K562 (cell line): ENCODE results near the gene UBXN11. TPM values are rescaled to one million over a fixed set of nuclear protein-coding genes. Genes with fewer than 3 reads are reported as not detected.

Experiments used
- ATF7 ChIP-seq: fragments of 450-650 bp; IDR thresholded peaks from 2 replicates; pipeline ENCODE4 v1.7.1; 2014; ENCODE audit warnings: mild to moderate bottlenecking, moderate library complexity
- CBX2 ChIP-seq: fragments of 200-600 bp; sonication (generic); IDR thresholded peaks from one replicate; pipeline ENCODE4 v1.6.1; 2012; ENCODE audit warnings: mild to moderate bottlenecking, low read length, inconsistent platforms; ENCODE audit not compliant: insufficient read depth, poor library complexity, severe bottlenecking
- DMBX1 ChIP-seq: fragments of 250-450 bp; sonication (Bioruptor Pico); IDR thresholded peaks from 2 replicates; pipeline ENCODE4 v1.8.0; 2022; ENCODE audit warnings: inconsistent platforms, mild to moderate bottlenecking, moderate library complexity, borderline replicate concordance
- FOXJ3 ChIP-seq: sonication (generic); formaldehyde crosslinking; IDR thresholded peaks from 2 replicates; pipeline ENCODE4 v1.4.0; 2020; ENCODE audit warnings: mild to moderate bottlenecking, missing genetic modification reagents
- ZNF584 ChIP-seq: fragments of 200-800 bp; sonication (Bioruptor generic); IDR thresholded peaks from 2 replicates; pipeline ENCODE4 v1.6.1; 2016; ENCODE audit warnings: low read depth, mild to moderate bottlenecking, missing genetic modification characterization, missing compliant biosample characterization
- ZZZ3 ChIP-seq: fragments of 450-650 bp; IDR thresholded peaks from 2 replicates; pipeline ENCODE4 v1.6.1; 2016; ENCODE audit warnings: antibody characterized with exemption, mild to moderate bottlenecking, moderate library complexity
- polyA plus RNA-seq, 8 experiments: library from polyadenylated mRNA; depleted of rRNA in 4 of 8; stranded (reverse) in 5 of 8; unstranded in 3 of 8; fragments of >200 nt; fragmentation: Nextera tagmentation in 2 of 8; fragmentation: Illumina TruSeq in 1 of 8; extraction: Ambion mirVana in 2 of 8; extraction: Trizol in 1 of 8; gene quantifications; 2 replicates each; pipeline versions ENCODE4 v1.2.1 to v1.2.3, GENCODE V29; 2011 to 2014; ENCODE audit warnings: inconsistent platforms in 1 of 8, missing spikeins in 1 of 8
- total RNA-seq, 7 experiments: library from RNA; depleted of rRNA in 6 of 7; stranded (reverse); fragments of >200 nt in 6 of 7; fragmentation: Illumina TruSeq in 2 of 7; extraction: Trizol in 2 of 7; gene quantifications; 2 replicates each; pipeline versions ENCODE4 v1.2.1 to v1.2.3, GENCODE V29; 2011 to 2021; ENCODE audit warnings: low replicate concordance in 1 of 7
- TF ChIP-seq, protein P1 (sequence below), 2 experiments: fragments of 450-650 bp; IDR thresholded peaks; 2 replicates each; pipeline ENCODE4 v1.6.1; 2016; ENCODE audit warnings: mild to moderate bottlenecking in 2 of 2, borderline replicate concordance in 1 of 2, low read depth in 1 of 2, moderate library complexity in 1 of 2
- TF ChIP-seq, protein P2 (sequence below): sonication (generic); formaldehyde crosslinking; IDR thresholded peaks from 2 replicates; pipeline ENCODE4 v1.8.0; 2022; ENCODE audit warnings: missing genetic modification reagents, mild to moderate bottlenecking, borderline replicate concordance
- TF ChIP-seq, protein P3 (sequence below): sonication (generic); formaldehyde crosslinking; IDR thresholded peaks from 2 replicates; pipeline ENCODE4 v1.8.0; 2022; ENCODE audit warnings: mild to moderate bottlenecking, missing genetic modification reagents
- TF ChIP-seq, protein P4 (sequence below): fragments of 450-650 bp; formaldehyde crosslinking; IDR thresholded peaks from 2 replicates; pipeline ENCODE4 v1.4.0; 2022; ENCODE audit warnings: mild to moderate bottlenecking, moderate library complexity
- TF ChIP-seq, protein P5 (sequence below): fragments of 450-650 bp; IDR thresholded peaks from 2 replicates; pipeline ENCODE4 v1.6.1; 2016; ENCODE audit warnings: borderline replicate concordance

The UBXN11 gene
- total and polyA plus RNA-seq, 9 of the 15 experiments (the other 6 are each of a cell fraction or from before 2014, with no cell fraction given): 0.48 to 34.3 (median 11.3) TPM

DNA sequence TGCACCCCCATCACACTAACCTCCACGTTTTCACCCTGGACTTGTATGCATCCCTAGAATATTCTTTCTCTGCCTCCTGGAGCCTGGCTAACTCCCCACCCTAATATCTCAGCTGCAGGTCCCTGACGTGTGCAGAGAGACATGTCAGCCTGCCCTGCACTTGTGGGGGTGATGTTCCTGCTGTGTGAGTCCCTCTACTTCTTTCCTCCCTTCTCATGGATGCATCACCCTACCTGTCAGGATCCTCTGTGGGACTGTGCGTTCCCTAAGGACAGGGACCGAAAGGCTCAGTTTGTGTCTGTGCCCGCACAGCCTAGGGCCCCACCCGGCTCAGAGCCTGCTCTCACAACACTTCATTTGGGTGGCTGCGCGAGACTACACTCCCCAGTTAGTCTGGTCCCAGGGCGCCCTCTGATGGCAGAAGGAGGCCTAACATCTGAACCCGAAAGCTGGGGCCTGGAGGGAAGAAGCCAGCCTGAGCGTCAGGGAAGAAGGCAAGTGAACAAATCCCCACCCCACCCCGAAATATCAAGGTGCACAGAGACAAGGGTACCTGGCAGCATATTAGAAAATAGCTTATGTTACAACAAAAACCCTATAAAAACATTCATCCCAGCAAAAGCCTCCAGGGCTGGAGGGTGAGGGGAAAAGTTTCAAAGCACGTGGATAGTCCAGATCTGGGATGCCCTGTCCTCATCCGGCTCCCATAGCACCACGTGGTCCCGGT lies 15.0 kb upstream of the UBXN11 start (continued):
- TF ChIP-seq, protein P1, sequence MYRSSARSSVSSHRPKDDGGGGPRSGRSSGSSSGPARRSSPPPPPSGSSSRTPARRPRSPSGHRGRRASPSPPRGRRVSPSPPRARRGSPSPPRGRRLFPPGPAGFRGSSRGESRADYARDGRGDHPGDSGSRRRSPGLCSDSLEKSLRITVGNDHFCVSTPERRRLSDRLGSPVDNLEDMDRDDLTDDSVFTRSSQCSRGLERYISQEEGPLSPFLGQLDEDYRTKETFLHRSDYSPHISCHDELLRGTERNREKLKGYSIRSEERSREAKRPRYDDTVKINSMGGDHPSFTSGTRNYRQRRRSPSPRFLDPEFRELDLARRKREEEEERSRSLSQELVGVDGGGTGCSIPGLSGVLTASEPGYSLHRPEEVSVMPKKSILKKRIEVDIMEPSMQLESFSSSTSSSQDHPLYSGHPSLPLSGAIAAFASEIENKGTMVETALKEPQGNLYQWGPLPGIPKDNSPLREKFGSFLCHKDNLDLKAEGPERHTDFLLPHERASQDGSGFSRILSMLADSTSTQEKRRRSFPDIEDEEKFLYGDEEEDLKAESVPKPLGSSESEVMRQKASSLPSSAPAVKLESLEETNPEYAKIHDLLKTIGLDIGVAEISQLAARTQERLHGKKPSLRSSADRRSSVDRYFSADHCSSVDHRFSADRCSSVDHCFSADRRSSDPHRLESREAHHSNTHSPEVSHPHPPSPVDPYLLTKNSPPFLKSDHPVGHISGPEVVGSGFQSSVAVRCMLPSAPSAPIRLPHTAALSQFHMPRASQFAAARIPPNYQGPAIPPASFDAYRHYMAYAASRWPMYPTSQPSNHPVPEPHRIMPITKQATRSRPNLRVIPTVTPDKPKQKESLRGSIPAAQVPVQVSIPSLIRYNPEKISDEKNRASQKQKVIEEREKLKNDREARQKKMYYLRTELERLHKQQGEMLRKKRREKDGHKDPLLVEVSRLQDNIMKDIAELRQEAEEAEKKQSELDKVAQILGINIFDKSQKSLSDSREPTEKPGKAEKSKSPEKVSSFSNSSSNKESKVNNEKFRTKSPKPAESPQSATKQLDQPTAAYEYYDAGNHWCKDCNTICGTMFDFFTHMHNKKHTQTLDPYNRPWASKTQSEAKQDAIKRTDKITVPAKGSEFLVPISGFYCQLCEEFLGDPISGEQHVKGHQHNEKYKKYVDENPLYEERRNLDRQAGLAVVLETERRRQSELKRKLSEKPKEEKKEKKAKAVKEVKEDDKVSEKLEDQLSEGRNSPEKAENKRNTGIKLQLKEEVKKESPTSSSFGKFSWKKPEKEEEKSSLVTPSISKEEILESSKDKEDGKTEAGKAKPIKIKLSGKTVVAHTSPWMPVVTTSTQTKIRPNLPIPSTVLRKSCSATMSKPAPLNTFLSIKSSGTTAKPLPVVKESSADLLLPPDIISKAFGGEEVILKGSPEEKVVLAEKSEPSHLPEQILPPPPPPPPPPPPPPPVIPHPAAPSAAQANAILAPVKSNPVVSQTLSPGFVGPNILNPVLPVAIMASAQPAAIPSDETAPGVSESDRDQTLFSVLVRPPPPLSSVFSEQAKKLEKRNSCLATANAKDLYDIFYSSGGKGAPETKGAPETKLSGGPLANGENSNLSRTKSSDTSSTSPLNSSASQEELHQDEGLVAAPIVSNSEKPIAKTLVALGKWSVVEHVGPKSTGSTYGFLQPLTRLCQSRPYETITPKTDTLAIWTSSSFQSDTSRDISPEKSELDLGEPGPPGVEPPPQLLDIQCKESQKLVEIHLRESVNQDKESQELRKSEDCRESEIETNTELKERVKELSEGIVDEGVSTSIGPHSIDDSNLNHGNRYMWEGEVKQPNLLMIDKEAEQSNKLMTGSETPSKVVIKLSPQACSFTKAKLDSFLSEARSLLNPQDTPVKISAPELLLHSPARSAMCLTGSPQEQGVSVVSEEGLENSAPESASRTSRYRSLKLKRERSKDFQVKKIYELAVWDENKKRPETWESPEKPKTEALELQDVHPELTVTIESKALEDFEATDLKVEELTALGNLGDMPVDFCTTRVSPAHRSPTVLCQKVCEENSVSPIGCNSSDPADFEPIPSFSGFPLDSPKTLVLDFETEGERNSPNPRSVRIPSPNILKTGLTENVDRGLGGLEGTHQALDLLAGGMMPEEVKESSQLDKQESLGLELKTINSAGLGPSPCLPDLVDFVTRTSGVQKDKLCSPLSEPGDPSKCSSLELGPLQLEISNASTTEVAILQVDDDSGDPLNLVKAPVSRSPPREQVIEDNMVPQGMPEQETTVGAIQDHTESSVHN (IDR thresholded peaks at IDR 0.05; ENCODE audit: borderline replicate concordance in 1 of 2, low read depth in 1 of 2): no peak
- TF ChIP-seq DMBX1 (0 out of 2 replicates have a peak, but pooled peaks have one; percentile 23), ZZZ3 (no peak), CBX2 (no peak), ATF7 (peak; percentile 46; the same call in 1 of the 2 replicates), ZNF584 (no peak), FOXJ3 (CRISPR knock-in tag) (no peak)
- TF ChIP-seq, protein P2, sequence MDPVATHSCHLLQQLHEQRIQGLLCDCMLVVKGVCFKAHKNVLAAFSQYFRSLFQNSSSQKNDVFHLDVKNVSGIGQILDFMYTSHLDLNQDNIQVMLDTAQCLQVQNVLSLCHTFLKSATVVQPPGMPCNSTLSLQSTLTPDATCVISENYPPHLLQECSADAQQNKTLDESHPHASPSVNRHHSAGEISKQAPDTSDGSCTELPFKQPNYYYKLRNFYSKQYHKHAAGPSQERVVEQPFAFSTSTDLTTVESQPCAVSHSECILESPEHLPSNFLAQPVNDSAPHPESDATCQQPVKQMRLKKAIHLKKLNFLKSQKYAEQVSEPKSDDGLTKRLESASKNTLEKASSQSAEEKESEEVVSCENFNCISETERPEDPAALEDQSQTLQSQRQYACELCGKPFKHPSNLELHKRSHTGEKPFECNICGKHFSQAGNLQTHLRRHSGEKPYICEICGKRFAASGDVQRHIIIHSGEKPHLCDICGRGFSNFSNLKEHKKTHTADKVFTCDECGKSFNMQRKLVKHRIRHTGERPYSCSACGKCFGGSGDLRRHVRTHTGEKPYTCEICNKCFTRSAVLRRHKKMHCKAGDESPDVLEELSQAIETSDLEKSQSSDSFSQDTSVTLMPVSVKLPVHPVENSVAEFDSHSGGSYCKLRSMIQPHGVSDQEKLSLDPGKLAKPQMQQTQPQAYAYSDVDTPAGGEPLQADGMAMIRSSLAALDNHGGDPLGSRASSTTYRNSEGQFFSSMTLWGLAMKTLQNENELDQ: no peak
- TF ChIP-seq, protein P3, sequence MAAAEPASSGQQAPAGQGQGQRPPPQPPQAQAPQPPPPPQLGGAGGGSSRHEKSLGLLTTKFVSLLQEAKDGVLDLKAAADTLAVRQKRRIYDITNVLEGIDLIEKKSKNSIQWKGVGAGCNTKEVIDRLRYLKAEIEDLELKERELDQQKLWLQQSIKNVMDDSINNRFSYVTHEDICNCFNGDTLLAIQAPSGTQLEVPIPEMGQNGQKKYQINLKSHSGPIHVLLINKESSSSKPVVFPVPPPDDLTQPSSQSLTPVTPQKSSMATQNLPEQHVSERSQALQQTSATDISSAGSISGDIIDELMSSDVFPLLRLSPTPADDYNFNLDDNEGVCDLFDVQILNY (CRISPR knock-in tag): no peak
- TF ChIP-seq, protein P4, sequence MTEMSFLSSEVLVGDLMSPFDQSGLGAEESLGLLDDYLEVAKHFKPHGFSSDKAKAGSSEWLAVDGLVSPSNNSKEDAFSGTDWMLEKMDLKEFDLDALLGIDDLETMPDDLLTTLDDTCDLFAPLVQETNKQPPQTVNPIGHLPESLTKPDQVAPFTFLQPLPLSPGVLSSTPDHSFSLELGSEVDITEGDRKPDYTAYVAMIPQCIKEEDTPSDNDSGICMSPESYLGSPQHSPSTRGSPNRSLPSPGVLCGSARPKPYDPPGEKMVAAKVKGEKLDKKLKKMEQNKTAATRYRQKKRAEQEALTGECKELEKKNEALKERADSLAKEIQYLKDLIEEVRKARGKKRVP (CRISPR knock-in tag): no peak
- TF ChIP-seq, protein P5, sequence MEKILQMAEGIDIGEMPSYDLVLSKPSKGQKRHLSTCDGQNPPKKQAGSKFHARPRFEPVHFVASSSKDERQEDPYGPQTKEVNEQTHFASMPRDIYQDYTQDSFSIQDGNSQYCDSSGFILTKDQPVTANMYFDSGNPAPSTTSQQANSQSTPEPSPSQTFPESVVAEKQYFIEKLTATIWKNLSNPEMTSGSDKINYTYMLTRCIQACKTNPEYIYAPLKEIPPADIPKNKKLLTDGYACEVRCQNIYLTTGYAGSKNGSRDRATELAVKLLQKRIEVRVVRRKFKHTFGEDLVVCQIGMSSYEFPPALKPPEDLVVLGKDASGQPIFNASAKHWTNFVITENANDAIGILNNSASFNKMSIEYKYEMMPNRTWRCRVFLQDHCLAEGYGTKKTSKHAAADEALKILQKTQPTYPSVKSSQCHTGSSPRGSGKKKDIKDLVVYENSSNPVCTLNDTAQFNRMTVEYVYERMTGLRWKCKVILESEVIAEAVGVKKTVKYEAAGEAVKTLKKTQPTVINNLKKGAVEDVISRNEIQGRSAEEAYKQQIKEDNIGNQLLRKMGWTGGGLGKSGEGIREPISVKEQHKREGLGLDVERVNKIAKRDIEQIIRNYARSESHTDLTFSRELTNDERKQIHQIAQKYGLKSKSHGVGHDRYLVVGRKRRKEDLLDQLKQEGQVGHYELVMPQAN: no peak
